Activated naive CD8-positive, alpha-beta T cell treated with anti-CD3 and anti-CD28 coated beads, Interleukin-2, amount 50 U/mL, for 24 hours (primary cell): ENCODE measurements around the gene MAP2K1.
"Not testable (repeated sequence)": the region's sequence is repeated elsewhere in the genome, so short reads cannot be mapped to it uniquely, and the experiment has no call there.

ENCODE experiments used
- ATAC-seq: fragments of 150-1000 bp; cut with Tn5 transposase; one replicate; pipeline ENCODE4 v1.10.0; 2021
- DNase-seq: peaks from one replicate; pipeline ENCODE4 v3.0.0; 2021
- H3K27ac Mint-ChIP-seq: one replicate; pipeline ENCODE4 v1.8.0; 2021; ENCODE audit warnings: mild to moderate bottlenecking, mixed read lengths
- H3K27me3 Mint-ChIP-seq: one replicate; pipeline ENCODE4 v1.8.0; 2021; ENCODE audit warnings: mixed read lengths
- H3K36me3 Mint-ChIP-seq: one replicate; pipeline ENCODE4 v1.8.0; 2021; ENCODE audit warnings: low read depth, mixed read lengths
- H3K4me1 Mint-ChIP-seq: one replicate; pipeline ENCODE4 v1.8.0; 2021; ENCODE audit warnings: mixed read lengths
- H3K4me3 Mint-ChIP-seq: one replicate; pipeline ENCODE4 v1.8.0; 2021; ENCODE audit warnings: mild to moderate bottlenecking, moderate library complexity, mixed read lengths
- H3K9me3 Mint-ChIP-seq: one replicate; pipeline ENCODE4 v1.8.0; 2021; ENCODE audit warnings: mixed read lengths

MAP2K1 gene

GRCh38 chr15:66386204-66387123 lies at the start of gene MAP2K1:
TSS of gene MAP2K1 (plus strand) at chr15:66386912. CDS start at chr15:66387348, 436 bp downstream.
- H3K36me3 Mint-ChIP-seq = peaks cover 21% of the 10 kb centered on the region
- H3K4me1 Mint-ChIP-seq = peaks cover 52% of the 10 kb centered on the region
- no peaks in the 10 kb centered on the region for H3K27me3 Mint-ChIP-seq
- peak within 1 kb of the TSS; percentile 93 for H3K4me3 Mint-ChIP-seq
- peak within 1 kb of the TSS; percentile 94 for H3K27ac Mint-ChIP-seq
- ATAC-seq (peak; percentile 85), DNase-seq (peak; percentile 99)
- no peaks in the 10 kb centered on the region for H3K9me3 Mint-ChIP-seq

GRCh38 chr15:66348530-66348929 lies 38.2 kb upstream of the MAP2K1 start:
- H3K27ac Mint-ChIP-seq, H3K9me3 Mint-ChIP-seq, H3K4me1 Mint-ChIP-seq, H3K4me3 Mint-ChIP-seq, DNase-seq, H3K27me3 Mint-ChIP-seq, ATAC-seq: not testable (repeated sequence)
- peaks cover 43% of the 10 kb centered on the region for H3K36me3 Mint-ChIP-seq

- Mint-ChIP-seq H3K9me3 (no peaks in the 10 kb centered on the region), H3K4me1 (peaks cover 35% of the 10 kb centered on the region), H3K36me3 (peaks cover 27% of the 10 kb centered on the region), H3K27ac (peak overlapping the region; percentile 99), H3K4me3 (peak overlapping the region; percentile 97), H3K27me3 (no peaks in the 10 kb centered on the region)
- DNase-seq = no peak
- ATAC-seq = no peak
Measured at GRCh38 chr15:66356077-66356358, 30.7 kb upstream of the MAP2K1 start.

- H3K27ac Mint-ChIP-seq = peak within 1 kb of the TSS; percentile 99
- H3K4me1 Mint-ChIP-seq = peaks cover 35% of the 10 kb centered on the region
- no peaks in the 10 kb centered on the region for H3K27me3 Mint-ChIP-seq
- no peaks in the 10 kb centered on the region for H3K9me3 Mint-ChIP-seq
- peak within 1 kb of the TSS; percentile 97 for H3K4me3 Mint-ChIP-seq
- peak; percentile 99 for ATAC-seq
- H3K36me3 Mint-ChIP-seq = peaks cover 23% of the 10 kb centered on the region
- peak; percentile 98 for DNase-seq
Measured at GRCh38 chr15:66356359-66357236, 30.1 kb upstream of the MAP2K1 start, which contains the start of gene TIPIN. TSS of gene TIPIN (minus strand) at chr15:66356685. CDS start at chr15:66352947, 3,738 bp downstream.

GRCh38 chr15:66359740-66360139 lies 27.0 kb upstream of the MAP2K1 start:
- Mint-ChIP-seq H3K9me3 (no peaks in the 10 kb centered on the region), H3K36me3 (peaks cover 5% of the 10 kb centered on the region), H3K27me3 (no peaks in the 10 kb centered on the region), H3K27ac (no peak overlapping the region), H3K4me3 (no peak overlapping the region), H3K4me1 (peaks cover 20% of the 10 kb centered on the region)
- DNase-seq = no peak
- no peak for ATAC-seq

- not testable (repeated sequence) for H3K4me1 Mint-ChIP-seq, H3K36me3 Mint-ChIP-seq, H3K27me3 Mint-ChIP-seq, H3K27ac Mint-ChIP-seq, H3K9me3 Mint-ChIP-seq, H3K4me3 Mint-ChIP-seq, DNase-seq, ATAC-seq
Measured at GRCh38 chr15:66361745-66362460, 24.8 kb upstream of the MAP2K1 start.

GRCh38 chr15:66362776-66363175 lies 23.9 kb upstream of the MAP2K1 start:
- Mint-ChIP-seq H3K9me3 (no peaks in the 10 kb centered on the region), H3K4me3 (no peak overlapping the region), H3K27me3 (no peaks in the 10 kb centered on the region), H3K27ac (no peak overlapping the region), H3K4me1 (peaks cover 3% of the 10 kb centered on the region), H3K36me3 (no peaks in the 10 kb centered on the region)
- DNase-seq (no peak), ATAC-seq (no peak)

- no peaks in the 10 kb centered on the region for H3K36me3 Mint-ChIP-seq
- DNase-seq (no peak), ATAC-seq (no peak)
- H3K9me3 Mint-ChIP-seq = no peaks in the 10 kb centered on the region
- H3K27me3 Mint-ChIP-seq = no peaks in the 10 kb centered on the region
- H3K27ac Mint-ChIP-seq = no peak overlapping the region
- H3K4me3 Mint-ChIP-seq = no peak overlapping the region
- peaks cover 8% of the 10 kb centered on the region for H3K4me1 Mint-ChIP-seq
Measured at GRCh38 chr15:66364944-66365528, 21.7 kb upstream of the MAP2K1 start.

- H3K27ac Mint-ChIP-seq = peak overlapping the region; percentile 97
- peak overlapping the region; percentile 69 for H3K4me3 Mint-ChIP-seq
- peak; percentile 91 for ATAC-seq
- H3K4me1 Mint-ChIP-seq = peaks cover 19% of the 10 kb centered on the region
- H3K27me3 Mint-ChIP-seq = no peaks in the 10 kb centered on the region
- DNase-seq = peak; percentile 41
- H3K9me3 Mint-ChIP-seq = peaks cover 3% of the 10 kb centered on the region
- peaks cover 2% of the 10 kb centered on the region for H3K36me3 Mint-ChIP-seq
Measured at GRCh38 chr15:66369773-66370651, 16.7 kb upstream of the MAP2K1 start.

GRCh38 chr15:66374179-66374578 lies 12.5 kb upstream of the MAP2K1 start:
- ATAC-seq (no peak), DNase-seq (no peak)
- Mint-ChIP-seq H3K36me3 (peaks cover 2% of the 10 kb centered on the region), H3K4me3 (no peak overlapping the region), H3K4me1 (peaks cover 19% of the 10 kb centered on the region), H3K27me3 (no peaks in the 10 kb centered on the region), H3K9me3 (peaks cover 4% of the 10 kb centered on the region), H3K27ac (no peak overlapping the region)

GRCh38 chr15:66378814-66379430 lies 7.8 kb upstream of the MAP2K1 start:
- no peak for ATAC-seq
- Mint-ChIP-seq H3K36me3 (peaks cover 2% of the 10 kb centered on the region), H3K4me1 (no peaks in the 10 kb centered on the region), H3K9me3 (peaks cover 4% of the 10 kb centered on the region), H3K4me3 (no peak overlapping the region), H3K27me3 (no peaks in the 10 kb centered on the region), H3K27ac (no peak overlapping the region)
- DNase-seq = no peak

GRCh38 chr15:66381376-66381775 lies 5.3 kb upstream of the MAP2K1 start:
- not testable (repeated sequence) for H3K27me3 Mint-ChIP-seq, ATAC-seq, H3K27ac Mint-ChIP-seq, DNase-seq, H3K36me3 Mint-ChIP-seq, H3K4me3 Mint-ChIP-seq, H3K9me3 Mint-ChIP-seq
- peaks cover 16% of the 10 kb centered on the region for H3K4me1 Mint-ChIP-seq
